Vagina (tissue), 2 donors: ENCODE data around the gene COX14. TPM values are rescaled to one million over a fixed set of nuclear protein-coding genes. Genes with fewer than 3 reads are reported as not detected.
"Not testable (repeated sequence)": the region's sequence is repeated elsewhere in the genome, so short reads cannot be mapped to it uniquely, and the experiment has no call there.

ENCODE experiments used
- DNase-seq, 2 donors: peaks; one replicate each; pipeline ENCODE4 v3.0.0-alpha.2; 2017; ENCODE audit errors: extremely low spot score in 2 of 2
- H3K27ac ChIP-seq: fragments of 200-600 bp; sonication (generic); one replicate; pipeline ENCODE4 v1.5.1; 2019
- H3K27me3 ChIP-seq: fragments of 200-600 bp; sonication (generic); one replicate; pipeline ENCODE4 v1.5.1; 2019
- H3K36me3 ChIP-seq, 2 donors: fragments of 200-600 bp; sonication (generic); one replicate each; pipeline ENCODE4 v1.5.1; 2017 to 2019
- H3K4me1 ChIP-seq: fragments of 200-600 bp; sonication (generic); one replicate; pipeline ENCODE4 v1.5.1; 2019
- H3K4me3 ChIP-seq, 2 donors: fragments of 200-600 bp; sonication (generic); 1 replicate in 1 of 2; 2 replicates in 1 of 2; pipeline ENCODE4 v1.5.1; 2016 to 2019
- H3K9me3 ChIP-seq: fragments of 200-600 bp; sonication (generic); one replicate; pipeline ENCODE4 v1.5.1; 2019
- CTCF ChIP-seq, 3 experiments: fragments of 450-650 bp in 2 of 3; fragments of 200-600 bp in 1 of 3; sonication (generic) in 1 of 3; IDR thresholded peaks; one replicate each; pipeline ENCODE4 v1.5.1; 2017 to 2019; ENCODE audit warnings: antibody characterized with exemption in 3 of 3, mild to moderate bottlenecking in 2 of 3, moderate library complexity in 2 of 3
- POLR2A ChIP-seq, 2 donors: fragments of 450-650 bp; IDR thresholded peaks; one replicate each; pipeline ENCODE4 v1.6.1; 2017; ENCODE audit warnings: antibody characterized with exemption in 2 of 2, mild to moderate bottlenecking in 2 of 2, moderate library complexity in 2 of 2
- POLR2AphosphoS5 ChIP-seq, 2 donors: sonication (generic); formaldehyde crosslinking; IDR thresholded peaks; one replicate each; pipeline ENCODE4 v1.9.0; 2017; ENCODE audit warnings: antibody characterized with exemption in 2 of 2, mild to moderate bottlenecking in 2 of 2, low read depth in 1 of 2; ENCODE audit not compliant: insufficient read depth in 1 of 2
- intact Hi-C: fragments of 100-400 bp; cut with DNase I; formaldehyde crosslinking; loops from one replicate; pipeline ENCODE4 v1.15.1; 2023
- total RNA-seq: library from RNA; depleted of rRNA; stranded (reverse); fragments of >200 nt; gene quantifications from one replicate; pipeline ENCODE4 v1.2.3, GENCODE V29; 2016

Gene COX14
- total RNA-seq, 1 donor from 2014 or later = 74.4 TPM

GRCh38 chr12:50149311-50149710 lies 37.3 kb downstream of the COX14 start:
- H3K4me1 ChIP-seq = peaks cover 22% of the 10 kb centered on the region
- H3K27me3 ChIP-seq = no peaks in the 10 kb centered on the region
- intact Hi-C loops = no loop called here
- no peaks in the 10 kb centered on the region for H3K9me3 ChIP-seq
- no peak overlapping the region for H3K27ac ChIP-seq
- H3K4me3 ChIP-seq = no peak overlapping the region
- TF ChIP-seq POLR2AphosphoS5 (IDR thresholded peaks at IDR 0.05; ENCODE audit: insufficient read depth in 1 of 2, low read depth in 1 of 2) = no peak
- TF ChIP-seq CTCF (IDR thresholded peaks at IDR 0.05) = no peak
- TF ChIP-seq POLR2A (IDR thresholded peaks at IDR 0.05) = no peak
- no peak for DNase-seq
- H3K36me3 ChIP-seq = no peaks in the 10 kb centered on the region

- H3K36me3 ChIP-seq = no peaks in the 10 kb centered on the region
- H3K4me1 ChIP-seq = peaks cover 18% of the 10 kb centered on the region
- no peak overlapping the region for H3K27ac ChIP-seq
- TF ChIP-seq CTCF (IDR thresholded peaks at IDR 0.05) = no peak
- no peak for TF ChIP-seq POLR2A (IDR thresholded peaks at IDR 0.05)
- no peak for TF ChIP-seq POLR2AphosphoS5 (IDR thresholded peaks at IDR 0.05; ENCODE audit: insufficient read depth in 1 of 2, low read depth in 1 of 2)
- H3K27me3 ChIP-seq = no peaks in the 10 kb centered on the region
- no peak for DNase-seq
- intact Hi-C loops = no loop called here
- H3K9me3 ChIP-seq = no peaks in the 10 kb centered on the region
- H3K4me3 ChIP-seq = no peak overlapping the region
These were observed 39.1 kb downstream of the COX14 start for GRCh38 chr12:50151047-50151687.

GRCh38 chr12:50154947-50155346 lies 42.9 kb downstream of the COX14 start:
- intact Hi-C loops, H3K9me3 ChIP-seq, H3K4me3 ChIP-seq, H3K27me3 ChIP-seq, DNase-seq, H3K36me3 ChIP-seq, H3K27ac ChIP-seq: not testable (repeated sequence)
- H3K4me1 ChIP-seq = peaks cover 16% of the 10 kb centered on the region

- H3K27ac ChIP-seq = no peak overlapping the region
- no peak overlapping the region for H3K4me3 ChIP-seq
- H3K9me3 ChIP-seq = no peaks in the 10 kb centered on the region
- intact Hi-C loops = no loop called here
- no peak for DNase-seq
- H3K4me1 ChIP-seq = peaks cover 4% of the 10 kb centered on the region
- H3K36me3 ChIP-seq = no peaks in the 10 kb centered on the region
- TF ChIP-seq CTCF (IDR thresholded peaks at IDR 0.05) = no peak
- TF ChIP-seq POLR2AphosphoS5 (IDR thresholded peaks at IDR 0.05; ENCODE audit: insufficient read depth in 1 of 2, low read depth in 1 of 2) = no peak
- TF ChIP-seq POLR2A (IDR thresholded peaks at IDR 0.05) = no peak
- no peaks in the 10 kb centered on the region for H3K27me3 ChIP-seq
These were observed 44.6 kb downstream of the COX14 start for GRCh38 chr12:50156641-50157040.

GRCh38 chr12:50157259-50157658 lies 45.2 kb downstream of the COX14 start:
- TF ChIP-seq CTCF (IDR thresholded peaks at IDR 0.05) (no peak), POLR2A (IDR thresholded peaks at IDR 0.05) (no peak), POLR2AphosphoS5 (IDR thresholded peaks at IDR 0.05; ENCODE audit: insufficient read depth in 1 of 2, low read depth in 1 of 2) (no peak)
- Histone ChIP-seq H3K4me1 (peaks cover under 1% of the 10 kb centered on the region), H3K27ac (no peak overlapping the region), H3K36me3 (no peaks in the 10 kb centered on the region), H3K4me3 (no peak overlapping the region), H3K9me3 (no peaks in the 10 kb centered on the region), H3K27me3 (no peaks in the 10 kb centered on the region)
- intact Hi-C loops = no loop called here
- no peak for DNase-seq
